ENCODE measurements around the gene HDAC6. TPM values are rescaled to one million over a fixed set of nuclear protein-coding genes. Genes with fewer than 3 reads are reported as not detected.

Gene HDAC6
- total and polyA plus RNA-seq, 2 of the 13 experiments (the other 11 are each of a cell fraction or from before 2014, with no cell fraction given) = 80.4 to 93.6 TPM

DNA sequence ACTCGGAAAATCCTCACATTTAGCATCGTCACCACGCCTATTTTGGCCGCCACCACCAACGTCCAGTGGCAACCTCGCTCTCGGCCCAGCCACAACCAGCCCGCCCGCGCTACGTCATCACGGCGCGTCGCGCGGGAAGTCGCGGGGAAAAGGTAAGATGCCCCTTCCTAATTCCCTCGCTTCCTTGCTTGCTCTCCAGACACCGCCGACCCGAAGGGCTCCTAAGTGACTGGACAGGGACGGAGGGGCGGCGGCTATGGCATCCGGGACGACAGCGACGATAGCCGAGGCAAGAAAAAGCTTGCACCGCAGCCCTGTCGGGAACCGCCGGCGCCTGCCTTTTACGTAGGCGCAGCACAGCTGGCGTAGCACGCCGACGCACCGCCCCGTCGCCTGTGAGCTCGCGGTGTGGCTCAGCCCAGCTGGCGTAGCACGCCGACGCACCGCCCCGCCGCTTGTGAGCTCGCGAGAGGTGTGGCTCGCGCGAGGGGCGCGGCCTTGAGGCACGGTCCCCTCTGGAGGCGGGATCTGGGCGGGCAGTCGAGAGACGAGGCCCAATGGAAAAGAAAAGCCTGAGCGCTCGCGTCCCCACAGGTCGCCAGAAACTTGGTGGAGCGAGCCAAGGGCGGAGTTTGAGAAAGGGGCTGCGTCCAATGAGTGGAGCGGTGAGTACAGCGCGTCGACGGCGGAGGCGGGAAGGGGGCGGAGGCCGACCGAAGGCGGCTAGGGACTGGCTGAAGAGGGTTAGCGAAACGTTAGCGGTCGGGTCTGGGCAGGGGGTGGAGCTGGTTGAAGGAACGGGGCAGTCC lies at the start of gene HDAC6 (continued):
- TF ChIP-seq, protein P1, sequence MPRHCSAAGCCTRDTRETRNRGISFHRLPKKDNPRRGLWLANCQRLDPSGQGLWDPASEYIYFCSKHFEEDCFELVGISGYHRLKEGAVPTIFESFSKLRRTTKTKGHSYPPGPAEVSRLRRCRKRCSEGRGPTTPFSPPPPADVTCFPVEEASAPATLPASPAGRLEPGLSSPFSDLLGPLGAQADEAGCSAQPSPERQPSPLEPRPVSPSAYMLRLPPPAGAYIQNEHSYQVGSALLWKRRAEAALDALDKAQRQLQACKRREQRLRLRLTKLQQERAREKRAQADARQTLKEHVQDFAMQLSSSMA (CRISPR knock-in tag; IDR thresholded peaks at IDR 0.05) = 0 out of 2 replicates have a peak, but pooled peaks have one; percentile 33
- TF ChIP-seq, protein P2, sequence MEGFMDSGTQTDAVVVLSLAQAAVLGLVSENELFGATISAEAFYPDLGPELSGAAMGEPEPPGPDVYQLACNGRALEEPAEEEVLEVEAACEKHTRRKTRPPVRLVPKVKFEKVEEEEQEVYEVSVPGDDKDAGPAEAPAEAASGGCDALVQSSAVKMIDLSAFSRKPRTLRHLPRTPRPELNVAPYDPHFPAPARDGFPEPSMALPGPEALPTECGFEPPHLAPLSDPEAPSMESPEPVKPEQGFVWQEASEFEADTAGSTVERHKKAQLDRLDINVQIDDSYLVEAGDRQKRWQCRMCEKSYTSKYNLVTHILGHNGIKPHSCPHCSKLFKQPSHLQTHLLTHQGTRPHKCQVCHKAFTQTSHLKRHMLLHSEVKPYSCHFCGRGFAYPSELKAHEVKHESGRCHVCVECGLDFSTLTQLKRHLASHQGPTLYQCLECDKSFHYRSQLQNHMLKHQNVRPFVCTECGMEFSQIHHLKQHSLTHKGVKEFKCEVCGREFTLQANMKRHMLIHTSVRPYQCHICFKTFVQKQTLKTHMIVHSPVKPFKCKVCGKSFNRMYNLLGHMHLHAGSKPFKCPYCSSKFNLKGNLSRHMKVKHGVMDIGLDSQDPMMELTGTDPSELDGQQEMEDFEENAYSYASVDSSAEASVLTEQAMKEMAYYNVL (CRISPR knock-in tag; IDR thresholded peaks at IDR 0.05; ENCODE audit: borderline replicate concordance) = no peak
- TF ChIP-seq PCBP2 (optimal IDR thresholded peaks at IDR 0.05; ENCODE audit: low read depth, low read length, poor library complexity, severe bottlenecking) = no peak
- no peak for TF ChIP-seq MAFG (CRISPR knock-in tag; IDR thresholded peaks at IDR 0.05)
- no peak for TF ChIP-seq SKI (IDR thresholded peaks at IDR 0.05; ENCODE audit: partially characterized antibody)
- TF ChIP-seq KAT2B (IDR thresholded peaks at IDR 0.05; ENCODE audit: borderline replicate concordance, low read depth, low read length) = no peak
- TF ChIP-seq, protein P3, sequence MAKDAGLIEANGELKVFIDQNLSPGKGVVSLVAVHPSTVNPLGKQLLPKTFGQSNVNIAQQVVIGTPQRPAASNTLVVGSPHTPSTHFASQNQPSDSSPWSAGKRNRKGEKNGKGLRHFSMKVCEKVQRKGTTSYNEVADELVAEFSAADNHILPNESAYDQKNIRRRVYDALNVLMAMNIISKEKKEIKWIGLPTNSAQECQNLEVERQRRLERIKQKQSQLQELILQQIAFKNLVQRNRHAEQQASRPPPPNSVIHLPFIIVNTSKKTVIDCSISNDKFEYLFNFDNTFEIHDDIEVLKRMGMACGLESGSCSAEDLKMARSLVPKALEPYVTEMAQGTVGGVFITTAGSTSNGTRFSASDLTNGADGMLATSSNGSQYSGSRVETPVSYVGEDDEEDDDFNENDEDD (CRISPR knock-in tag; IDR thresholded peaks at IDR 0.05; ENCODE audit: borderline replicate concordance) = peak; percentile 81; the same call in 1 of the 2 replicates
- TF ChIP-seq SOX6 (IDR thresholded peaks at IDR 0.05) = no peak
- TF ChIP-seq SOX6 (CRISPR knock-in tag; IDR thresholded peaks at IDR 0.05) = peak; percentile 38; the same call in 1 of the 2 replicates
- TF ChIP-seq ZMAT3 (CRISPR knock-in tag; conservative IDR thresholded peaks at IDR 0.05) = 0 out of 2 replicates have a peak, but pooled peaks have one; percentile 50
- TF ChIP-seq CAMTA2 (CRISPR knock-in tag; IDR thresholded peaks at IDR 0.05; ENCODE audit: borderline replicate concordance) = 0 out of 2 replicates have a peak, but pooled peaks have one; percentile 45
- TF ChIP-seq, protein P4, sequence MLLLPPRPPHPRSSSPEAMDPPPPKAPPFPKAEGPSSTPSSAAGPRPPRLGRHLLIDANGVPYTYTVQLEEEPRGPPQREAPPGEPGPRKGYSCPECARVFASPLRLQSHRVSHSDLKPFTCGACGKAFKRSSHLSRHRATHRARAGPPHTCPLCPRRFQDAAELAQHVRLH (CRISPR knock-in tag; IDR thresholded peaks at IDR 0.05; ENCODE audit: borderline replicate concordance, low read depth) = peak; percentile 24; the same call in 1 of the 2 replicates
- TF ChIP-seq YEATS4 (CRISPR knock-in tag; IDR thresholded peaks at IDR 0.05; ENCODE audit: borderline replicate concordance) = peak; percentile 46
- no peak for TF ChIP-seq REXO4 (CRISPR knock-in tag; IDR thresholded peaks at IDR 0.05; ENCODE audit: borderline replicate concordance)
- TF ChIP-seq, protein P5, sequence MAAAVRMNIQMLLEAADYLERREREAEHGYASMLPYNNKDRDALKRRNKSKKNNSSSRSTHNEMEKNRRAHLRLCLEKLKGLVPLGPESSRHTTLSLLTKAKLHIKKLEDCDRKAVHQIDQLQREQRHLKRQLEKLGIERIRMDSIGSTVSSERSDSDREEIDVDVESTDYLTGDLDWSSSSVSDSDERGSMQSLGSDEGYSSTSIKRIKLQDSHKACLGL (CRISPR knock-in tag; IDR thresholded peaks at IDR 0.05) = peak; percentile 56; the same call in 1 of the 2 replicates
- TF ChIP-seq, protein P6, sequence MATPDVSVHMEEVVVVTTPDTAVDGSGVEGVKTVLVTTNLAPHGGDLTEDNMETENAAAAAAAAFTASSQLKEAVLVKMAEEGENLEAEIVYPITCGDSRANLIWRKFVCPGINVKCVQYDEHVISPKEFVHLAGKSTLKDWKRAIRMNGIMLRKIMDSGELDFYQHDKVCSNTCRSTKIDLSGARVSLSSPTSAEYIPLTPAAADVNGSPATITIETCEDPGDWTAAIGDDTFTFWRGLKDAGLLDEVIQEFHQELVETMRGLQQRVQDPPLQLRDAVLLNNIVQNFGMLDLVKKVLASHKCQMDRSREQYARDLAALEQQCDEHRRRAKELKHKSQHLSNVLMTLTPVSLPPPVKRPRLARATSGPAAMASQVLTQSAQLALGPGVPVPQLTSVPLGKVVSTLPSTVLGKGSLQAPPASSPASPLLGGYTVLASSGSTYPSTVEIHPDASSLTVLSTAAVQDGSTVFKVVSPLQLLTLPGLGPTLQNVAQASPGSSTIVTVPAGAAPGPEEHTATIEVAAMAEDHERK (CRISPR knock-in tag; IDR thresholded peaks at IDR 0.05; ENCODE audit: low read depth) = peak; percentile 89
- no peak for TF ChIP-seq ZMYM2 (CRISPR knock-in tag; IDR thresholded peaks at IDR 0.05)
- peak; percentile 43 for TF ChIP-seq POLR2G (IDR thresholded peaks at IDR 0.05; ENCODE audit: low read depth, low read length)
- no peak for TF ChIP-seq CEBPB (IDR thresholded peaks at IDR 0.05; ENCODE audit: borderline replicate concordance, low read depth, low read length)
- TF ChIP-seq ZNF644 (CRISPR knock-in tag; IDR thresholded peaks at IDR 0.05; ENCODE audit: low read depth) = no peak
- TF ChIP-seq SALL1 (CRISPR knock-in tag; IDR thresholded peaks at IDR 0.05) = 0 out of 2 replicates have a peak, but pooled peaks have one; percentile 35
- TF ChIP-seq ZFP1 (CRISPR knock-in tag; IDR thresholded peaks at IDR 0.05) = 0 out of 2 replicates have a peak, but pooled peaks have one; percentile 47
- TF ChIP-seq ETV6 (CRISPR knock-in tag; conservative IDR thresholded peaks at IDR 0.05) = 0 out of 2 replicates have a peak, but pooled peaks have one; percentile 33
- TF ChIP-seq KDM5A (IDR thresholded peaks at IDR 0.05; ENCODE audit: borderline replicate concordance, low read length) = peak; percentile 98

All from HepG2 (cell line).